GM12878 (cell line): ENCODE measurements around the gene LIN7C. TPM values are rescaled to one million over a fixed set of nuclear protein-coding genes. Genes with fewer than 3 reads are reported as not detected.

ENCODE experiments used
- ATAC-seq: fragments of 200-7000 bp; cut with Tn5 transposase; 3 replicates; pipeline ENCODE4 v1.9.1; 2020; ENCODE audit warnings: mild to moderate bottlenecking, moderate library complexity
- BruUV-seq: library from RNA; stranded (reverse); fragments of 400-500 nt; replicated peaks from 2 replicates; lab custom pipeline; 2021; lab: Mats Ljungman, UMichigan
- CTCF ChIA-PET: fragments of 300-600 bp; sonication (Branson Sonifier 250); formaldehyde crosslinking; extraction: SDS; loops from one replicate; lab custom pipeline; 2021; ENCODE audit warnings: inconsistent platforms; lab: Yijun Ruan, JAX
- POLR2A ChIA-PET: fragments of 350-600 bp; formaldehyde crosslinking; extraction: SDS; loops from one replicate; lab custom pipeline; 2021; ENCODE audit warnings: inconsistent platforms; lab: Charles Lee
- RAD21 ChIA-PET: fragments of 300-600 bp; sonication (Branson Sonifier 250); formaldehyde crosslinking; loops from one replicate; lab custom pipeline; 2023; ENCODE audit warnings: antibody characterized with exemption; ENCODE audit not compliant: unreplicated experiment; lab: Charles Lee
- SMC1A ChIA-PET: fragments of 300-600 bp; sonication (Branson Sonifier 250); formaldehyde crosslinking; loops from one replicate; lab custom pipeline; 2023; ENCODE audit not compliant: unreplicated experiment, uncharacterized antibody; lab: Charles Lee
- DNase-seq: peaks from one replicate; pipeline ENCODE4 v3.0.0-alpha.2; 2011; ENCODE audit warnings: low read depth, low spot score
- FAIRE-seq: peaks from 3 replicates; lab custom pipeline; 2011; peaks lifted over from hg19 to GRCh38; lab: Jason Lieb, UNC
- H2AFZ ChIP-seq: 2 replicates; pipeline ENCODE4 v1.6.0; 2011; ENCODE audit warnings: low read depth, low read length, control low read depth; ENCODE audit not compliant: control insufficient read depth
- H3K27ac ChIP-seq: 2 replicates; pipeline ENCODE4 v1.5.1; 2011; ENCODE audit warnings: control low read depth; ENCODE audit not compliant: control insufficient read depth, insufficient read depth
- H3K27me3 ChIP-seq, 2 experiments: replicated peaks in 1 of 2; 2 replicates each; pipeline versions ENCODE4 v1.6.0 to v1.6.1; 2011; ENCODE audit warnings: low read length in 1 of 2; ENCODE audit not compliant: control insufficient read depth in 2 of 2, insufficient read depth in 2 of 2
- H3K36me3 ChIP-seq, 2 experiments: 2 replicates each; pipeline ENCODE4 v1.5.1; 2011; ENCODE audit warnings: low read length in 1 of 2; ENCODE audit not compliant: control insufficient read depth in 2 of 2, insufficient read depth in 2 of 2
- H3K4me1 ChIP-seq: 2 replicates; pipeline ENCODE4 v1.6.1; 2011; ENCODE audit warnings: mild to moderate bottlenecking, low read length, moderate library complexity, mixed read lengths; ENCODE audit not compliant: control insufficient read depth, insufficient read depth
- H3K4me2 ChIP-seq: 2 replicates; pipeline ENCODE4 v1.6.0; 2011; ENCODE audit warnings: control low read depth; ENCODE audit not compliant: control insufficient read depth, insufficient read depth
- H3K4me3 ChIP-seq: fragments of 200-600 bp; sonication (generic); 2 replicates; pipeline ENCODE4 v1.5.1; 2016
- H3K79me2 ChIP-seq: 2 replicates; pipeline ENCODE4 v1.6.0; 2011; ENCODE audit warnings: low read length; ENCODE audit not compliant: control insufficient read depth, insufficient read depth
- H3K9ac ChIP-seq: 2 replicates; pipeline ENCODE4 v1.8.0; 2011; ENCODE audit warnings: low read length, control low read depth, mixed read lengths; ENCODE audit not compliant: control insufficient read depth, insufficient read depth
- H3K9me3 ChIP-seq: replicated peaks from 3 replicates; pipeline ENCODE4 v1.5.1; 2011; ENCODE audit warnings: mild to moderate bottlenecking, low read length; ENCODE audit not compliant: control insufficient read depth, insufficient read depth
- H4K20me1 ChIP-seq: 2 replicates; pipeline ENCODE4 v1.6.0; 2011; ENCODE audit not compliant: control insufficient read depth, insufficient read depth
- ATF7 ChIP-seq: fragments of 450-650 bp; IDR thresholded peaks from 2 replicates; pipeline ENCODE4 v1.6.1; 2016; ENCODE audit warnings: low read depth, mild to moderate bottlenecking
- BMI1 ChIP-seq: fragments of 450-650 bp; IDR thresholded peaks from 2 replicates; pipeline ENCODE4 v1.6.1; 2016; ENCODE audit warnings: mild to moderate bottlenecking, moderate library complexity, borderline replicate concordance
- CBX5 ChIP-seq: sonication (generic); IDR thresholded peaks from 2 replicates; pipeline ENCODE4 v1.6.1; 2016; ENCODE audit warnings: low read depth, moderate library complexity, mild to moderate bottlenecking, inconsistent platforms
- CHD2 ChIP-seq: IDR thresholded peaks from 2 replicates; pipeline ENCODE4 v1.6.1; 2011; ENCODE audit warnings: low read depth, low read length, improper control_type of control experiment, borderline replicate concordance
- EP300 ChIP-seq, 2 experiments: fragments of 150-350 bp in 1 of 2; IDR thresholded peaks; 2 replicates each; pipeline ENCODE4 v1.6.1; 2011 to 2012; ENCODE audit warnings: low read depth in 2 of 2, low read length in 2 of 2, borderline replicate concordance in 1 of 2, improper control_type of control experiment in 1 of 2, inconsistent platforms in 1 of 2; ENCODE audit not compliant: control insufficient read depth in 1 of 2
- ESRRA ChIP-seq: IDR thresholded peaks from 2 replicates; pipeline ENCODE4 v1.6.1; 2012; ENCODE audit warnings: mild to moderate bottlenecking, low read length, improper control_type of control experiment
- EZH2 ChIP-seq: IDR thresholded peaks from 2 replicates; pipeline ENCODE4 v1.6.1; 2012; ENCODE audit warnings: low read depth, mild to moderate bottlenecking, control low read depth, inconsistent platforms, low read length, borderline replicate concordance; ENCODE audit not compliant: control insufficient read depth
- HCFC1 ChIP-seq: fragments of 150-350 bp; IDR thresholded peaks from 2 replicates; pipeline ENCODE4 v1.6.1; 2014; ENCODE audit warnings: low read length
- HDAC6 ChIP-seq: fragments of 200-600 bp; sonication (generic); IDR thresholded peaks from one replicate; pipeline ENCODE4 v1.8.0; 2017; ENCODE audit warnings: antibody characterized with exemption; ENCODE audit not compliant: unreplicated experiment
- HSF1 ChIP-seq: fragments of 150-350 bp; IDR thresholded peaks from 2 replicates; pipeline ENCODE4 v1.6.1; 2014; ENCODE audit warnings: mild to moderate bottlenecking, low read depth, low read length
- IKZF2 ChIP-seq, 2 experiments: fragments of 450-650 bp; IDR thresholded peaks; 2 replicates each; pipeline ENCODE4 v1.6.1; 2017; ENCODE audit warnings: mild to moderate bottlenecking in 2 of 2, moderate library complexity in 2 of 2
- KLF5 ChIP-seq: fragments of 450-650 bp; IDR thresholded peaks from 2 replicates; pipeline ENCODE4 v1.6.1; 2014; ENCODE audit warnings: mild to moderate bottlenecking; ENCODE audit not compliant: partially characterized antibody
- PAX5 ChIP-seq: IDR thresholded peaks from 2 replicates; pipeline ENCODE4 v1.6.1; 2011; ENCODE audit warnings: low read depth, low read length, borderline replicate concordance
- TCF12 ChIP-seq: IDR thresholded peaks from 2 replicates; pipeline ENCODE4 v1.6.1; 2011; ENCODE audit warnings: low read depth, mild to moderate bottlenecking, low read length
- ZNF622 ChIP-seq: fragments of 450-650 bp; IDR thresholded peaks from 2 replicates; pipeline ENCODE4 v1.6.1; 2017; ENCODE audit warnings: mild to moderate bottlenecking, inconsistent platforms
- WGBS: methylation state at CpG from one replicate; pipeline ENCODE4 v1.1.6; 2016; ENCODE audit warnings: low lambda C conversion rate; ENCODE audit not compliant: insufficient replicate concordance, insufficient coverage; ENCODE audit errors: missing lambda C conversion rate; 5-methylcytosine and 5-hydroxymethylcytosine counted together
- in situ Hi-C: fragments of 300-500 bp; cut with MboI; formaldehyde crosslinking; loops from 9 replicates; pipeline ENCODE4 v1.14.3; 2018; ENCODE audit warnings: mixed read lengths
- intact Hi-C: fragments of 100-400 bp; cut with micrococcal nuclease; formaldehyde crosslinking; loops from one replicate; pipeline ENCODE4 v1.14.2; 2022; ENCODE audit not compliant: unreplicated experiment
- polyA plus RNA-seq, 11 experiments: library from polyadenylated mRNA; depleted of rRNA in 4 of 11; unstranded in 6 of 11; stranded (reverse) in 5 of 11; fragments of >200 nt; fragmentation: Nextera tagmentation in 4 of 11; fragmentation: Illumina TruSeq in 1 of 11; extraction: Ambion mirVana in 4 of 11; extraction: Trizol in 1 of 11; gene quantifications; 1 replicate in 1 of 11; 2 replicates in 10 of 11; pipeline versions ENCODE4 v1.2.1 to v1.2.3, GENCODE V29; 2011 to 2016; ENCODE audit warnings: inconsistent platforms in 2 of 11, missing spikeins in 2 of 11, low read depth in 1 of 11
- total RNA-seq, 4 experiments: library from RNA; depleted of rRNA in 3 of 4; stranded (reverse); fragments of >200 nt in 3 of 4; fragmentation: Illumina TruSeq in 1 of 4; extraction: Trizol in 1 of 4; gene quantifications; 2 replicates each; pipeline versions ENCODE4 v1.2.1 to v1.2.3, GENCODE V29; 2013 to 2021
- TF ChIP-seq, protein P1 (sequence below): fragments of 450-650 bp; IDR thresholded peaks from 2 replicates; pipeline ENCODE4 v1.6.1; 2017; ENCODE audit warnings: mild to moderate bottlenecking

The LIN7C gene
- total and polyA plus RNA-seq, 10 of the 15 experiments (the other 5 are each of a cell fraction or from before 2014, with no cell fraction given): 6.0 to 23.7 (median 15.1) TPM

- Histone ChIP-seq H4K20me1 (no peaks in the 10 kb centered on the region), H3K4me3 (no peak overlapping the region), H3K36me3 (no peaks in the 10 kb centered on the region), H3K4me1 (no peaks in the 10 kb centered on the region), H3K27ac (no peak overlapping the region), H2AFZ (no peak overlapping the region), H3K79me2 (no peaks in the 10 kb centered on the region), H3K9ac (no peak overlapping the region), H3K9me3 (no peaks in the 10 kb centered on the region), H3K27me3 (no peaks in the 10 kb centered on the region), H3K4me2 (no peak overlapping the region)
- BruUV-seq: no TSS peak
- CTCF ChIA-PET: interaction anchor here (1.0 kb wide), 1 partner anchor 10 kb away, joined by 4 read pairs; no protein-coding TSS in a partner anchor
- no peak for FAIRE-seq
- DNase-seq: no peak
- WGBS: 27% methylated on average over 1 of the region's 1 CpG
- POLR2A ChIA-PET: no interaction called here
- in situ Hi-C loops: no loop called here
- intact Hi-C loops: no loop called here
- no peak for ATAC-seq
- RAD21 ChIA-PET: no interaction called here
- SMC1A ChIA-PET: no interaction called here
- TF ChIP-seq HCFC1 (no peak), ATF7 (no peak), BMI1 (no peak)
Measured at GRCh38 chr11:27453701-27454100, 52.9 kb downstream of the LIN7C start.

GRCh38 chr11:27452147-27452546 lies 54.4 kb downstream of the LIN7C start:
- Histone ChIP-seq H3K36me3 (no peaks in the 10 kb centered on the region), H3K9ac (no peak overlapping the region), H3K79me2 (no peaks in the 10 kb centered on the region), H4K20me1 (no peaks in the 10 kb centered on the region), H3K4me1 (no peaks in the 10 kb centered on the region), H3K27ac (no peak overlapping the region), H3K27me3 (no peaks in the 10 kb centered on the region), H3K4me3 (no peak overlapping the region), H3K4me2 (no peak overlapping the region), H2AFZ (no peak overlapping the region), H3K9me3 (no peaks in the 10 kb centered on the region)
- intact Hi-C loops (no loop called here), in situ Hi-C loops (no loop called here)
- ChIA-PET CTCF (no interaction called here), RAD21 (interaction anchor here (0.9 kb wide), 1 partner anchor 34 kb away, joined by 3 read pairs; no protein-coding TSS in a partner anchor), POLR2A (no interaction called here), SMC1A (no interaction called here)
- ATAC-seq: no peak
- FAIRE-seq: no peak
- no TSS peak for BruUV-seq
- 77% methylated on average over 3 of the region's 3 CpGs for WGBS
- DNase-seq: no peak
- TF ChIP-seq, protein P1, sequence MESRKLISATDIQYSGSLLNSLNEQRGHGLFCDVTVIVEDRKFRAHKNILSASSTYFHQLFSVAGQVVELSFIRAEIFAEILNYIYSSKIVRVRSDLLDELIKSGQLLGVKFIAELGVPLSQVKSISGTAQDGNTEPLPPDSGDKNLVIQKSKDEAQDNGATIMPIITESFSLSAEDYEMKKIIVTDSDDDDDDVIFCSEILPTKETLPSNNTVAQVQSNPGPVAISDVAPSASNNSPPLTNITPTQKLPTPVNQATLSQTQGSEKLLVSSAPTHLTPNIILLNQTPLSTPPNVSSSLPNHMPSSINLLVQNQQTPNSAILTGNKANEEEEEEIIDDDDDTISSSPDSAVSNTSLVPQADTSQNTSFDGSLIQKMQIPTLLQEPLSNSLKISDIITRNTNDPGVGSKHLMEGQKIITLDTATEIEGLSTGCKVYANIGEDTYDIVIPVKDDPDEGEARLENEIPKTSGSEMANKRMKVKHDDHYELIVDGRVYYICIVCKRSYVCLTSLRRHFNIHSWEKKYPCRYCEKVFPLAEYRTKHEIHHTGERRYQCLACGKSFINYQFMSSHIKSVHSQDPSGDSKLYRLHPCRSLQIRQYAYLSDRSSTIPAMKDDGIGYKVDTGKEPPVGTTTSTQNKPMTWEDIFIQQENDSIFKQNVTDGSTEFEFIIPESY: no peak
- TF ChIP-seq EP300 (IDR thresholded peaks at IDR 0.05; ENCODE audit: borderline replicate concordance in 1 of 2, control insufficient read depth in 1 of 2, low read depth in 2 of 2, low read length in 2 of 2) (no peak), HSF1 (no peak), PAX5 (no peak), EZH2 (no peak), CBX5 (no peak), ESRRA (no peak), CHD2 (no peak), KLF5 (no peak), HDAC6 (no peak), TCF12 (no peak), IKZF2 (IDR thresholded peaks at IDR 0.05) (no peak), ZNF622 (no peak)
